Measurements from ENCODE around the gene PHLDA1. TPM values are rescaled to one million over a fixed set of nuclear protein-coding genes. Genes with fewer than 3 reads are reported as not detected.

PHLDA1 gene
- total and polyA plus RNA-seq, 10 of the 15 experiments (the other 5 are each of a cell fraction or from before 2014, with no cell fraction given) = 0.66 to 14.2 (median 1.3) TPM

GRCh38 chr12:75996861-75997447 lies 34.6 kb downstream of the PHLDA1 start (continued):
- TF ChIP-seq PRDM15 (CRISPR knock-in tag; IDR thresholded peaks at IDR 0.05) (no peak), RAD21 (IDR thresholded peaks at IDR 0.05; ENCODE audit: insufficient read depth, low read depth, low read length) (no peak), SUZ12 (IDR thresholded peaks at IDR 0.05; ENCODE audit: unreplicated experiment) (no peak), SRF (IDR thresholded peaks at IDR 0.05; ENCODE audit: low read depth in 2 of 2, low read length in 2 of 2) (no peak), ZNF384 (IDR thresholded peaks at IDR 0.05; ENCODE audit: borderline replicate concordance, low read depth, low read length) (no peak), SMC3 (IDR thresholded peaks at IDR 0.05; ENCODE audit: borderline replicate concordance, low read length) (no peak), ZNF217 (IDR thresholded peaks at IDR 0.05) (no peak), CEBPZ (IDR thresholded peaks at IDR 0.05; ENCODE audit: low read depth, low read length) (no peak), KDM1A (IDR thresholded peaks at IDR 0.05; ENCODE audit: borderline replicate concordance) (no peak), ATF7 (IDR thresholded peaks at IDR 0.05; ENCODE audit: low read depth) (no peak), SIN3A (IDR thresholded peaks at IDR 0.05; ENCODE audit: low read depth, low read length) (no peak), USF1 (IDR thresholded peaks at IDR 0.05; ENCODE audit: borderline replicate concordance, extremely low read length, insufficient read depth, low read depth, low read length) (no peak), EED (IDR thresholded peaks at IDR 0.05; ENCODE audit: low read depth) (no peak), ZBTB11 (CRISPR knock-in tag; IDR thresholded peaks at IDR 0.05) (no peak), LARP7 (IDR thresholded peaks at IDR 0.05) (no peak), STAT1 (conservative IDR thresholded peaks at IDR 0.05) (no peak), BHLHE40 (IDR thresholded peaks at IDR 0.05; ENCODE audit: borderline replicate concordance in 1 of 2, low read depth in 2 of 2, low read length in 1 of 2) (no peak), WRNIP1 (IDR thresholded peaks at IDR 0.05; ENCODE audit: borderline replicate concordance, low read depth, low read length) (no peak)
